HG03280 (cell line): ENCODE measurements around the gene LAMC2.

ENCODE experiments used
- ATAC-seq: cut with Tn5 transposase; IDR thresholded peaks from one replicate; pipeline ENCODE4 v1.9.1; 2021; ENCODE audit warnings: mild to moderate bottlenecking, moderate library complexity; ENCODE audit not compliant: unreplicated experiment

The LAMC2 gene

DNA sequence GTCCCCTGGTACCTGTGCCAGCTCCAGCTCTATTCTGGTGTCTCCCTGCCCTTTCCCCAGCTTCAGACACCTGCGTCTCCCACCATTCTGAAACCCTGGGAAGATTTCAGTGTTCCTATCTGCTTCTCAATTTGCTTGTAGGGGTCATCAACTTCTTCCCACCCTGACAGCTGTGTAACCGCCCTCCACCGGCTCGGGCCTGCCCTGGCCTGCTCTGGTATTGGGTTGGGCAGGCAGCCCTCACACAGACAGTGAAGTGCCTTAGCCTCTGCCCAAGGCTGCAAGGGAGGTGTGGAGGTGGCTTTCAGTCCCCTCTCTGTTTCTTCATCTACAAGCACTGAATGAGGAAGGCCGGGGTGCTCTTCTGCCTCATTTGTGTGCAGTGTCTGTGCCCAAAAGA, 97.2 kb downstream of the LAMC2 start:
- no peak for ATAC-seq

DNA sequence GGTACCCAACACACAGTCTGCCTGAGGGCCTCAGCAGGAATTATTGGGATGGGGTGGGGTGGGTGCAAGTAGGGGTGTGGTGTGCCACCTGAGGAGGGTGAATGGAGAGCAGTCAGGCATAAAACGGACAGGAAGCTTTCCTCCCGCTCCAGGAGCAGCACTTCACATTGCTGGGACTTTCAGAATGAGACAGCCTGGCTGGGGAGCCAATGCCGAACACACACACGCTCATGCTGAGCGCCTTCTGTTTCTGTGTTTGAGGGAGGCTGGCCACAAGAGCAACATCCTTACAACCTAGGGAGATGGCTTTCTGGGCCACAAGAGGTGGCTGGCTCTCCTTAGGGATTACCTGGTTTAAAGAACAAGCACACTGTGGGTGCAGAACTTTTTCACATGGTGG, 98.0 kb downstream of the LAMC2 start:
- no peak for ATAC-seq

- no peak for ATAC-seq
Measured at GRCh38 chr1:183285256-183285655, 99.2 kb downstream of the LAMC2 start.

DNA sequence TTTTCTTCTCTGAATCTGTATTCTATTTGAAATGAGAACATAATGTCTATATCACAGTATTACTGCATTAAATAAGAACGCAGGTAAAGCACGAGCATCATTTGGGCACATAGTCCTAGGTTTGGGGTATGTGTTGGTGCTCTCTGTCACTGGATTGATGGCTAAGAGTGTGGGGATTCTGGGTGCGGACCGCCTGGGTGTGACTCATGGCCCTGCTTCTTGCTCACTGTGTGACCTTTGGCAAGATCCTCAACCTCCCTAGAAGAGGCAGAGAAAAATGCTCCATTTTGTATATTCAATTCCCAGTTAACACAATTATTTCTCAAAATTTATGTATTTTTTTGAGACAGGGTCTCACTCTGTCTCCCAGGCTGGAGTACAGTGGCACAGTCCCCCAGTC, 99.7 kb downstream of the LAMC2 start:
- no peak for ATAC-seq

- no peak for ATAC-seq
Measured at GRCh38 chr1:183287191-183287675, 101.2 kb downstream of the LAMC2 start.

DNA sequence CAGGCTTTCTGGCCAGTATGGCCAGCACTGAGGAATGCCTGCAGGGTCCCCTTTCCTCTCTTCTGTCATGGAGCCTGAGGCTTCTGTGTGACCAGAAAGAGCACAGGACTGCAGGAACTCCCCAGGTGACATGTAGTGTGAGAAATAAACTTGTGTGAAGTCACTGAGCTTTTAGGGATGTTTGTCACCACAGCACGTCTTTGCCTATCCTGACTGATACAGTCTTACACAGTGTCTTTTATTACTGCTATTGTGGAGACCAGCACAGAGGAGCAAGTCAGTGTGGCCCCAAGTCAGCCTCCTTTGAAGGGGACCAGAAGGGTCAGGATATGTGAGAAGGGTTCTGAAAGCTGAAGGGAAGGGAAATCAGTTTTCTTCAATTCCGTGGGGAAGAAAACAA, 102.5 kb downstream of the LAMC2 start:
- no peak for ATAC-seq

GRCh38 chr1:183289051-183289496, 103.0 kb downstream of the LAMC2 start:
- no peak for ATAC-seq

DNA sequence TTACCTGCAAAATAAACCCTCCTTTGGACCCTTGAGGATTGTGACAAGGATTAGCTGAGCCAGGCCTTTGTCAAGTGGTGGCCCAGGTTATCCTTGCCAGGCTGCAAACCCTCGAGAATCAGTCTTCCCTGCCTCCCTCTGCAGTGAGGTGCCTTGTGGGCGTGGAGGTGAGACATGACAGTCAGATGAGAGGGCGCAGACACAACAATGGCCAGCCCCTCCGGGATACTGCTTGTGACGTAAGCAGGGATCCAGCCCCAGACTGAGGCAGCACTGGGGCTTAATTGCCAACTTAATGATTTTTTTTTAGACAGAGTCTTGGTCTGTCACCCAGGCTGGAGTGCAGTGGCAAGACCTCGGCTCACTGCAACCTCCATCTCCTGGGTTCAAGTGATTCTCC, 104.6 kb downstream of the LAMC2 start:
- ATAC-seq: no peak

DNA sequence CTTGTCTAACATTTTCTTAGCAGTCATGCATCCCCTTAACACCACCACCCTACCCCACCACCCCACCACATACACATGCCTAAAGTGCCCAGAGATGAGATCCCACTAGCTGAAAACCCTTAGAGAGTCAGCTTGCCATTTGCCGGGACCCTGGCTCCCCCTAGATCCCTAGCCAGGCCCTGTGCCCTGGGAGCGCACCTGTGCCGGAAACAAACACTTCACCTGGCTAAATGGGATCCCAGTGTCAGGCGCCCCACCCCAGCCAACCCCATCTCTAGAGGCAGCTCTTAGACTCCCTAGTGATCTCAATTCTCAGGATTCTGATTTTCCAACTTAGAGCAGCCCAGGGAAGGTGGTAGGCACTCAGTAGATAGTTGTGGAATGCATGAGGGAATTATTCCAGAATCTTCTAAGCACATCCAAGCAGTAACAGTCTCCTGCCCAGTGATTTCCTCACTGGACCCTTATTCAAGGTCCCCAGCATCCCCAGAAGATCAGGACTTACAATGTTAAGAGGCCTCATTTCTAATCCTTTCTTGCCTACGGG, 105.2 kb downstream of the LAMC2 start:
- ATAC-seq: no peak

- no peak for ATAC-seq
Measured at GRCh38 chr1:183291802-183292514, 105.9 kb downstream of the LAMC2 start.

DNA sequence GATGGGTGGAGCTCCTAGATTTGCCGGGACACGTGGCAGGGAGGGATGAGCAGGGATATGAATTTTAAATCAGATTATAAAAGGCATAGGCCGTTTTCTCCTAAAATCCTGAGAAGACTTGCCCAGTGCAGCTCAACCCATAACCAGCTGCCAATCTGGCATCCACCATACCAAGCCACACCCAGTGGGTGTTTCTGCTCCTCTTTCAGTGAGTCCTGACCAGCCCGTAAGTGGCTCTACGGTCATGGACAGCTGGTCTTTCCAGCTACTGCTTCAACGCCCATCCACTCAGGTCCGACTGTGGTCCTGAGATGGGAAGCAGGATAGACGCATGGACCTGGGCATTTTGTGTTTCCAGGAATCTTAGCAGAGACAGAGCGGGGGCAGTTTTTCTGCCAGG, 107.2 kb downstream of the LAMC2 start:
- no peak for ATAC-seq

DNA sequence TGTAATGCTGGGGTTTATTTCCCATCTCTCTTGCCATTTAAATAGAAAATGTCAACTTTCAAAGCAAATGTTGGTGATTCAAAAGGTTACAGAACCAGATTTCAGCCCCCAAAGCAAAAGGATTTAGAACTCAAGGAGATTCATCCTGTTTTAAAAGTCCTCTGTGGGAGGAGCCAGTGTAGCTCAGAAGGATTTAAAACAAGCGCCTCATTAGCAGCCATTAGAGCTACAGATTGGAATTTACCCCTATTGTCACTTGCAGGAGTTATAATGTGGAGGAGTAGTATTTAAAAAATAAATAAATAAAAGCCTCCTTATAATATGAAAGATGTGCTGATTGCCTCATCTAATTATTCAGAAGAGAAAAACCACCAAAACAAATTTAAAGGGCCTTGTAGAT, 107.8 kb downstream of the LAMC2 start:
- ATAC-seq: no peak
